AG09319 (cell line): ENCODE results near the gene SLC9A4.

Source experiments
- DNase-seq: peaks from one replicate; pipeline ENCODE4 v3.0.0-alpha.2; 2010; ENCODE audit warnings: low read depth; ENCODE audit errors: extremely low read depth
- TF ChIP-seq, protein P1 (sequence below): IDR thresholded peaks from 2 replicates; pipeline ENCODE4 v1.5.1; 2011; ENCODE audit warnings: low read depth, mild to moderate bottlenecking, inconsistent platforms, low read length, moderate library complexity

The SLC9A4 gene

GRCh38 chr2:102474785-102475184 lies 1.8 kb downstream of the SLC9A4 start:
- TF ChIP-seq, protein P1, sequence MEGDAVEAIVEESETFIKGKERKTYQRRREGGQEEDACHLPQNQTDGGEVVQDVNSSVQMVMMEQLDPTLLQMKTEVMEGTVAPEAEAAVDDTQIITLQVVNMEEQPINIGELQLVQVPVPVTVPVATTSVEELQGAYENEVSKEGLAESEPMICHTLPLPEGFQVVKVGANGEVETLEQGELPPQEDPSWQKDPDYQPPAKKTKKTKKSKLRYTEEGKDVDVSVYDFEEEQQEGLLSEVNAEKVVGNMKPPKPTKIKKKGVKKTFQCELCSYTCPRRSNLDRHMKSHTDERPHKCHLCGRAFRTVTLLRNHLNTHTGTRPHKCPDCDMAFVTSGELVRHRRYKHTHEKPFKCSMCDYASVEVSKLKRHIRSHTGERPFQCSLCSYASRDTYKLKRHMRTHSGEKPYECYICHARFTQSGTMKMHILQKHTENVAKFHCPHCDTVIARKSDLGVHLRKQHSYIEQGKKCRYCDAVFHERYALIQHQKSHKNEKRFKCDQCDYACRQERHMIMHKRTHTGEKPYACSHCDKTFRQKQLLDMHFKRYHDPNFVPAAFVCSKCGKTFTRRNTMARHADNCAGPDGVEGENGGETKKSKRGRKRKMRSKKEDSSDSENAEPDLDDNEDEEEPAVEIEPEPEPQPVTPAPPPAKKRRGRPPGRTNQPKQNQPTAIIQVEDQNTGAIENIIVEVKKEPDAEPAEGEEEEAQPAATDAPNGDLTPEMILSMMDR: no peak

DNA sequence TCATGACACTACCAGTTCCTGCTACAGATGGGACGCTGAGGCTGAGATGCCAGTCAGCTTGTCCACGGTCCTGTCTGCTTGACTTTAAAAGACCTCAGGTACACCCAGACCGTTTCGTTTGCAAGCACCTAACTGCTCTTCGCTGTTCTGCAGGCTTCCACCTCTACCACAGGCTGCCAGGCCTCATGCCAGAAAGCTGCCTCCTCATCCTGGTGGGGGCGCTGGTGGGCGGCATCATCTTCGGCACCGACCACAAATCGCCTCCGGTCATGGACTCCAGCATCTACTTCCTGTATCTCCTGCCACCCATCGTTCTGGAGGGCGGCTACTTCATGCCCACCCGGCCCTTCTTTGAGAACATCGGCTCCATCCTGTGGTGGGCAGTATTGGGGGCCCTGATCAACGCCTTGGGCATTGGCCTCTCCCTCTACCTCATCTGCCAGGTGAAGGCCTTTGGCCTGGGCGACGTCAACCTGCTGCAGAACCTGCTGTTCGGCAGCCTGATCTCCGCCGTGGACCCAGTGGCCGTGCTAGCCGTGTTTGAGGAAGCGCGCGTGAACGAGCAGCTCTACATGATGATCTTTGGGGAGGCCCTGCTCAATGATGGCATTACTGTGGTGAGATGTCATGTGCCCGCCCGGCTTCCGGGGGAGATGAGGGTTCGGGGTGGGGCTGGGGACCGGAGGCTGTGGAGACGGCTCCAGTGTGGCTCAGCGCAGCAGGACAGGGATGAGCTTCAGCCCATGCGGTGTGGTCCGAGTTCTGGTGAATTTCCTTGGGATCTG lies 5.9 kb downstream of the SLC9A4 start:
- TF ChIP-seq, protein P1: no peak
- no peak for DNase-seq

More at GRCh38 chr2:102474785-102475184, 1.8 kb downstream of the SLC9A4 start:
- DNase-seq: no peak

DNA sequence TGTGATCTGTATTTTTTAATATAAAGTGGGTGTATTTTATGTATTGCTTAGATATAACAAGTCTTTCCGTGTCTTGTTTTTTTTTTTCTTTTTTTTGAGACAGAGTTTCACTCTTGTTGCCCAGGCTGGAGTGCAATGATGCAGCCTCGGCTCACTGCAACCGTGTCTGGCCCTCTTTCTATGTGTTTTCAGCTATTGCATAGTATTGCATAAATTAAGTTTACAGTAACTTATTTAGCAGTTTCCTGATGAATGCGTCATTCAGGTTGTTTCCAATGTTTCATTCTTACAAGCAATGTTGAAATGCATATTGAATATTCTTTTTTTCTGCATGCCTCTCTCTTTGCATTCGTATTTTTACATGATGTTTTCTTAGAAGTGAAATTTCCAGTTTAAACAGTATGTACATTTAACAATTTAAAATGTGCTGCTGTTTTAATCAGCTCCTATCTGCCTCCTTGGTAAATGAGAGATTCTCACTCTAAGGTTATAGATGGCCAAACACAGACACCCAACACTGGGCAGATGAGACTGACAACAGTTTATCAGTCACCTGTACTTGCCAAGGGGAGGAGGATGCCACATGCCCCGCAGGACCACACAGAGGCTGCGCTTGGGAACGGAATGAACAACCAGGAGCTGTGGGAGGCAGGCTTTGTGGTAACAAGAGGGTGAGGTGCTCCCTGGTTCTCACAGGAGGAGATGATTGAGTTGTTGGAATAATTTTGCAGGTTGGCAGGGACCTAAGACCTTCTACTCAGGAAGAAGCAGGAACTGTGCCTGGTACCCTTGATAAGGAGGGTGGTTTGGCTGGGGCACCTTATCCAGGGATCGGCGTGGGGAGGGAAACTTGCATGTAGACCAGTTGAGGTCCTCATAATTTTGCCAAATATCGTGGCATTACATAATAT lies 7.5 kb downstream of the SLC9A4 start:
- no peak for DNase-seq
- TF ChIP-seq, protein P1: no peak

DNA sequence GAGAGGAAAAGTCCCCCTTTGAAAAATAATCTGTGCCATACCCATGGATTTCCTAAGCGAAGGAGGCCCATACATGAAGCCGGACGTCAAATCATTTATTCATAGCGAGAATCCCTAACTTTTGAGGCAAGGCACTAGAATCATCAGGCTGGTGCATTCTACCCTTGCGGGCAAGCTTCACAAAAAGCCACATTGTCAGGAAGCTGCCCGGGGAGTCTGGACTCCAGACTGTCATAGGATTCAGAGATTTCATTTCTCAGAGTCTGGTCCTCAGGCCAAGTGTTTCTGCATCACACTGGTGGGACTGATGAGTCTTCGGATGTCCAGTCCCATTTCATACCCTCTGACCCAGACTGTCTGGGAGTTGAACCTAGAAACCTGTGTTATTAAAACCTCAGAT lies 8.9 kb downstream of the SLC9A4 start:
- no peak for DNase-seq
- TF ChIP-seq, protein P1: no peak

GRCh38 chr2:102483086-102483485 lies 10.1 kb downstream of the SLC9A4 start:
- no peak for DNase-seq
- TF ChIP-seq, protein P1: no peak

GRCh38 chr2:102484310-102485061 lies 11.5 kb downstream of the SLC9A4 start:
- DNase-seq: no peak
- TF ChIP-seq, protein P1: no peak
